WERI-Rb-1 (cell line): ENCODE data around the gene SPATA31E1.

Experiments used
- DNase-seq: peaks from one replicate; pipeline ENCODE4 v3.0.0-alpha.2; 2020
- H3K27ac ChIP-seq: fragments of 250-450 bp; sonication (Bioruptor Pico); 2 replicates; pipeline ENCODE4 v1.5.1; 2020; ENCODE audit warnings: mild to moderate bottlenecking, moderate library complexity
- H3K27me3 ChIP-seq: fragments of 250-450 bp; sonication (Bioruptor Pico); 2 replicates; pipeline ENCODE4 v1.5.1; 2021; ENCODE audit warnings: mild to moderate bottlenecking, low read depth, moderate library complexity; ENCODE audit not compliant: insufficient read depth, severe bottlenecking
- H3K36me3 ChIP-seq: fragments of 250-450 bp; sonication (Bioruptor Pico); 2 replicates; pipeline ENCODE4 v1.5.1; 2020; ENCODE audit warnings: mild to moderate bottlenecking, moderate library complexity
- H3K4me3 ChIP-seq: 2 replicates; pipeline ENCODE4 v1.5.1; 2011; ENCODE audit warnings: low read depth, mild to moderate bottlenecking, control low read depth, low read length
- H3K9me3 ChIP-seq: fragments of 250-450 bp; sonication (Bioruptor Pico); 2 replicates; pipeline ENCODE4 v1.5.1; 2021; ENCODE audit warnings: mild to moderate bottlenecking, moderate library complexity; ENCODE audit not compliant: severe bottlenecking
- CTCF ChIP-seq: IDR thresholded peaks from 2 replicates; pipeline ENCODE4 v1.5.1; 2011; ENCODE audit warnings: low read depth, mild to moderate bottlenecking, control low read depth, inconsistent platforms, low read length

The SPATA31E1 gene

GRCh38 chr9:87853876-87854579 lies 28.6 kb upstream of the SPATA31E1 start:
- Histone ChIP-seq H3K36me3 (no peaks in the 10 kb centered on the region), H3K9me3 (no peaks in the 10 kb centered on the region), H3K27ac (peak overlapping the region; percentile 80), H3K4me3 (no peak overlapping the region), H3K27me3 (no peaks in the 10 kb centered on the region)
- no peak for TF ChIP-seq CTCF
- peak; percentile 82 for DNase-seq

GRCh38 chr9:87854580-87854955 lies 28.1 kb upstream of the SPATA31E1 start:
- H3K4me3 ChIP-seq: no peak overlapping the region
- no peaks in the 10 kb centered on the region for H3K36me3 ChIP-seq
- H3K27me3 ChIP-seq: no peaks in the 10 kb centered on the region
- H3K9me3 ChIP-seq: no peaks in the 10 kb centered on the region
- peak overlapping the region; percentile 6 for H3K27ac ChIP-seq
- no peak for DNase-seq
- TF ChIP-seq CTCF: no peak

GRCh38 chr9:87855061-87855460 lies 27.6 kb upstream of the SPATA31E1 start:
- Histone ChIP-seq H3K36me3 (no peaks in the 10 kb centered on the region), H3K9me3 (no peaks in the 10 kb centered on the region), H3K27ac (no peak overlapping the region), H3K27me3 (no peaks in the 10 kb centered on the region), H3K4me3 (no peak overlapping the region)
- TF ChIP-seq CTCF: no peak
- no peak for DNase-seq

GRCh38 chr9:87857141-87857947 lies 25.3 kb upstream of the SPATA31E1 start:
- H3K27ac ChIP-seq: no peak overlapping the region
- TF ChIP-seq CTCF: no peak
- no peaks in the 10 kb centered on the region for H3K36me3 ChIP-seq
- no peaks in the 10 kb centered on the region for H3K9me3 ChIP-seq
- DNase-seq: no peak
- no peak overlapping the region for H3K4me3 ChIP-seq
- H3K27me3 ChIP-seq: no peaks in the 10 kb centered on the region

- no peak for DNase-seq
- no peak overlapping the region for H3K27ac ChIP-seq
- no peaks in the 10 kb centered on the region for H3K9me3 ChIP-seq
- H3K27me3 ChIP-seq: no peaks in the 10 kb centered on the region
- H3K36me3 ChIP-seq: no peaks in the 10 kb centered on the region
- TF ChIP-seq CTCF: no peak
- H3K4me3 ChIP-seq: no peak overlapping the region
These were observed 24.7 kb upstream of the SPATA31E1 start for GRCh38 chr9:87857948-87858335.
